Fibroblast of pulmonary artery (primary cell): Measurements from ENCODE around the gene GSTP1.
A peak's percentile ranks its signal among the peaks of the same experiment; 100 is the strongest.

Experiments
- DNase-seq: peaks from one replicate; pipeline ENCODE4 v3.0.0-alpha.2; 2010; ENCODE audit warnings: low read depth
- H3K4me3 ChIP-seq: replicated peaks from 2 replicates; pipeline ENCODE4 v1.5.1; 2011; ENCODE audit warnings: low read depth, mild to moderate bottlenecking, control low read depth, low read length, moderate library complexity
- TF ChIP-seq, protein P1 (sequence below): IDR thresholded peaks from 2 replicates; pipeline ENCODE4 v1.5.1; 2011; ENCODE audit warnings: mild to moderate bottlenecking, control low read depth, low read length, inconsistent platforms; ENCODE audit errors: missing control alignments

GSTP1 gene

DNA sequence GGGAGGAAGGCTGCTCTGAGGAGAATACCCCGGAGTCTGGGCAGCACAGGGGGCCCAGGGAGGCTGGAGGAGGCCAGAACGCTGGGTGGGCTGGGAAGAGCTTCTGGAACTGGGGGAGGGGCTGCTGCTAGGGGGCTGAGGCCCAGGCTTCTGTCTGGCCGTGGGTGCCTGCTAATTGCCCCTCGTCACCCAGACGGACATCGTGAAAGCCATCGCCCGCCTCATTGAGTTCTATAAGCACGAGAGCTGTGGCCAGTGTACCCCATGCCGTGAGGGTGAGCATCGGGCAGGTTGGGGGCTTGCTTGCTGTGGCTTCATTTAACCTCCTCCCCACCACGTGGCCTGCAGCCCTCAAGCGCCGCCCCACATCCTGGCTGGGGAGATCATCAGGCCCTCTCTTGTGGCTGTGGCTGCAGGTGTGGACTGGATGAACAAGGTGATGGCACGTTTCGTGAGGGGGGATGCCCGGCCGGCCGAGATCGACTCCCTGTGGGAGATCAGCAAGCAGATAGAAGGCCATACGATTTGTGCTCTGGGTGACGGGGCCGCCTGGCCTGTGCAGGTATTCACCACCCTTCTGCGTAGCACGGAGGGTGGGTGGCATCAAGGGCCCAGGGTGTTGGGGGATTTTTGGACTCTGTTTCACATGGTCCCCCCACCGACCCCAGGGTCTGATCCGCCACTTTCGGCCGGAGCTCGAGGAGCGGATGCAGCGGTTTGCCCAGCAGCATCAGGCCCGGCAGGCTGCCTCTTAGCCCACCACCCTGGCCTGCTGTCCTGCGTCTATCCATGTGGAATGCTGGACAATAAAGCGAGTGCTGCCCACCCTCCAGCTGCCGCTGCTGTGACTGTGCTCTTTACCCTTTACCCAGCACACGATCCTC, 28.3 kb downstream of the GSTP1 start:
- no peak overlapping the region for H3K4me3 ChIP-seq
- DNase-seq = no peak
- TF ChIP-seq, protein P1, sequence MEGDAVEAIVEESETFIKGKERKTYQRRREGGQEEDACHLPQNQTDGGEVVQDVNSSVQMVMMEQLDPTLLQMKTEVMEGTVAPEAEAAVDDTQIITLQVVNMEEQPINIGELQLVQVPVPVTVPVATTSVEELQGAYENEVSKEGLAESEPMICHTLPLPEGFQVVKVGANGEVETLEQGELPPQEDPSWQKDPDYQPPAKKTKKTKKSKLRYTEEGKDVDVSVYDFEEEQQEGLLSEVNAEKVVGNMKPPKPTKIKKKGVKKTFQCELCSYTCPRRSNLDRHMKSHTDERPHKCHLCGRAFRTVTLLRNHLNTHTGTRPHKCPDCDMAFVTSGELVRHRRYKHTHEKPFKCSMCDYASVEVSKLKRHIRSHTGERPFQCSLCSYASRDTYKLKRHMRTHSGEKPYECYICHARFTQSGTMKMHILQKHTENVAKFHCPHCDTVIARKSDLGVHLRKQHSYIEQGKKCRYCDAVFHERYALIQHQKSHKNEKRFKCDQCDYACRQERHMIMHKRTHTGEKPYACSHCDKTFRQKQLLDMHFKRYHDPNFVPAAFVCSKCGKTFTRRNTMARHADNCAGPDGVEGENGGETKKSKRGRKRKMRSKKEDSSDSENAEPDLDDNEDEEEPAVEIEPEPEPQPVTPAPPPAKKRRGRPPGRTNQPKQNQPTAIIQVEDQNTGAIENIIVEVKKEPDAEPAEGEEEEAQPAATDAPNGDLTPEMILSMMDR = no peak

DNA sequence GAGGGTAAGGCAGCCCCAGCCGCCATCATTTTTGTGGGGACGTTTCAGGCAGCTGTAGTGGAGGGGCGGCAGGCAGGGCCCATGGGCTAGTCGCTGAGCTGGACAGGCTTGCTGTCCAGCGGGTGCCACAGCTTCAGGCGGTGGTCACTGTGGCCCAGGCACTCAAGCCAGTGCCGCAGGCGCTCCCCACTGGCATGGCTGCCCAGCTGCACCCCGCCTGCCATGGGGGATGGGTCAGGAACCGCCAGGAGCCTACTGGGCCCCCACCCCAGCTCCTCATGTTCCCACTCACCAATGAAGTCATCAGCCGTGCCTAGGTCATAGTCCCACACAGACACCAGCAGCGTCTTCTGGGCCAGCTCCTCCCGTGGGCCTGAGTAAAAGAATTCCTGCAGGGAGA, 29.1 kb downstream of the GSTP1 start:
- TF ChIP-seq, protein P1 = no peak
- no peak overlapping the region for H3K4me3 ChIP-seq
- no peak for DNase-seq

DNA sequence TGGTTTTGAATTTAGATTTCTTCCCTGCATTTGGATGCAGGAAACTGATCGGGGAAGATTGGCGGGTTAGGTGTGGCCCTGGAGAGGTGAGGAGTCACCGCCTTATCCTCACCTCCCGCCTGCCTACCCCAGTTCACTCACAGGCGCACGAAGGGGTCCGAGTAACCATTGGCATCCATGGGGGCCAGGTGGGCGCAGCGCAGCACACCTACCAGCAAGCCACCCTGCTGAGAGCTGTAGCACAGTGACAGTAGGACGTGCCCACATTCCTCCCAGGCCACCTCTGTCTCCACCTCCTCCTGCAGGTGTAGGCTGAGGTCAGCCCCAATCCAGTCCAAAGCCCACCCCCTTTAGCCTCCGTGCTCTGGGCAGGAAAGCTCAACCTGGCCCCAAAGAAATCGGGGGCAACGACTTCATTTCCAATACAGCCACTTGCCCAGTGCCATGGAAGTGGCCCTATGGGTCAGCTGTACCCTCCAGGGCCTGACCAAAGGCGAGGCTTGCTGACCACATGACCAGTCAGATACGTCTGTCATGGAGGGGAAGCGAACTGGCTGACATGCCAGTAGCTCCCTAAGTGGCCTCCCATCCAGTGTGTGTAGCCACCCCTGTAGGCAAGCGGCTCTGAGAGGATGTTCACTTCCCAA, 29.8 kb downstream of the GSTP1 start:
- H3K4me3 ChIP-seq = no peak overlapping the region
- TF ChIP-seq, protein P1 = no peak
- no peak for DNase-seq

DNA sequence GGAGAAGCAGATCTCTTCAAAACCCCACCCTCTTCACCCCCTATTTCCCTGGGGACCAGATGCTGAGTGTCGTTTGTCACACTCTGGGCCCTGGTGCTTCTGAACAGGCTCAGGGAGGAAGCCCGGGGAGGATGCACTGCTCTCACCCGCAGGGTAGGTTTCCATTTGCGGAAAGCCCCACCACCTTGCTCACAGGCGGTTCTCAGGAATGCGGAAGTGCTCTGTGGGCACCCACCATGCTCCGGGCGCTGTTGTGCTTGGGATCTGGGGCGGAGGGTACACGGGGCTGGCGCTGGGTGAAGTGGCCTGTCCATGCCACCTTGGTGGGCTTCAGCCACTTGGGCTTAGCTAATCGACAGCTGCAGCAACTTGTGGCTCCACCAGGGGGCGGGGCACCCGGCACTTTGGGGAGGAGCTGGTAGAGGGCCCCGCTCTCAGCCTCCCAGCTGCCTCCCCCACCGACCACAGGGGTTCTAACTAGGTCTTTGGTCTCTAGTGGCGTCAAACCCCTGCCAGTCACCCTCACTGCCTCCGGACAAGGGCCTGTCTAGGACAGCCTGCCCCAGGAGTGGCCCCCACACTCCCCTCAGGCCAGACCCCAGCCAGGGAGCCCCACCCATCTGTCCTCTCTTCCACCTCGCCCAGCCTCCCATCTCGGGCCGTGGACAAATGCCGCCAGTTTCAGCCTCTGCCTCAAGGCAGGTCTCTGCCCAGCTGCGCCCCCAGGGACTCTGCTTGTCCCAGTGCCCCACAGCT, 30.5 kb downstream of the GSTP1 start:
- DNase-seq = peak; percentile 42
- no peak overlapping the region for H3K4me3 ChIP-seq
- TF ChIP-seq, protein P1 = peak; percentile 64

DNA sequence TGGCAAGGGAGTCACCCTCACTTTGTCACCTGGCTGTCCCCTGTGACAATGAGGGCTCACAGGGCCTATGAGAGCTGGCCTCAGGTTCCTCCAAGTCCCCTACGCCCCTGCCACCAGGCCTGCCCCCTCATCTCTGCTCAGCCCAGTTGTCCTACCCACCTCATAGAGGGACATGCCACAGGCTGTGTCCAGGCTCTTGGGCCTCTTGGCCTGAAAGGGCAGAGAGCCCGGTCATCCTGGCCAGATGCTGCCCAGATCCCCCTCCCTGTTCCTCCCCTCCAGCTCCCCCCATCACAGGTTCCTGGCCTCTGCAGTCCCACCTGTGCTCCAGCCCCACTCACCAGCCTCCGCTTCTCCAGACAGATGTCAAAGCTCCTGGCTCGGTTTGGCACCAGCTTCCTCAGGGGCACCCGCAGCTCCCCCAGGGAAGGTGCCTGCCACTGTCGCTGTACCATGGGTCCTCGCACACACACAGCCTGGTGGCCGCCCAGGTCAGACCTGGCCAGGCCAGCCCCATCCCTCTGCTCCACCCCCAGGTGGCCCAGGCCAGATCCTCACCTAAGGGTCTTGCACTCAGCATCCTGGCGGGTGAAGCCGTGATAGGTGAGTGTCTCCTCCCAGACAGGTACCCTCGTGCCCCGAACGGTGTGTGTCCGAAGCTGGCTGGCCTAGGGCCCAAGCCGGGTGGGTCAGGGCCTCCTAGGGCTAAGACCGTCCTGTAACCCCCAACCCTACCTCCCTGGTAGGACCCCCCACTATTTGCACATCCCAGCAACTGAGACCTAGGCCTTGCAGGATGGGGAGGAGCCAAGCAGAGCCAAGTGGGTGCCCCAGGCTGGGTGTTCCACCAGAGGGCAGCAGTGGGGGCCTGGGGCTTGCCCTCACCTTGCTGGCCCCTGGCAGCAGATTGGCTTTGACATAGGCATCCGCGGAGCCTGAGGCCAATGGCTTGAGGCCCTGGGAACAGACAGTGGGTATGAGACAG, 31.4 kb downstream of the GSTP1 start:
- TF ChIP-seq, protein P1 = peak; percentile 49
- DNase-seq = peak; percentile 24
- no peak overlapping the region for H3K4me3 ChIP-seq
